CD14-positive monocyte (primary cell): ENCODE results near the gene RHOBTB1. TPM values are rescaled to one million over a fixed set of nuclear protein-coding genes. Genes with fewer than 3 reads are reported as not detected.

Source experiments
- DNase-seq, 3 donors: peaks; one replicate each; pipeline ENCODE4 v3.0.0-alpha.2; 2011 to 2022
- H2AFZ ChIP-seq: 2 replicates; pipeline ENCODE4 v1.6.0; 2012; ENCODE audit warnings: mild to moderate bottlenecking, low read depth, low read length, inconsistent platforms; ENCODE audit not compliant: insufficient read depth, poor library complexity, severe bottlenecking
- H3K27ac ChIP-seq, 2 donors: 1 replicate in 1 of 2; 2 replicates in 1 of 2; pipeline ENCODE4 v1.5.1; 2012 to 2013; ENCODE audit warnings: low read length in 2 of 2, control low read depth in 1 of 2, inconsistent platforms in 1 of 2, low read depth in 1 of 2, mild to moderate bottlenecking in 1 of 2
- H3K27me3 ChIP-seq, 2 donors: one replicate each; pipeline versions ENCODE4 v1.6.0 to v1.6.1; 2011 to 2013; ENCODE audit warnings: low read length in 2 of 2; ENCODE audit not compliant: control insufficient read depth in 2 of 2, insufficient read depth in 2 of 2
- H3K36me3 ChIP-seq, 2 donors: replicated peaks in 1 of 2; 1 replicate in 1 of 2; 2 replicates in 1 of 2; pipeline versions ENCODE4 v1.5.1 to v1.6.1; 2012 to 2013; ENCODE audit warnings: low read length in 2 of 2, control low read depth in 1 of 2, inconsistent platforms in 1 of 2, mild to moderate bottlenecking in 1 of 2; ENCODE audit not compliant: insufficient read depth in 2 of 2, control insufficient read depth in 1 of 2
- H3K4me1 ChIP-seq, 2 donors: 1 replicate in 1 of 2; 2 replicates in 1 of 2; pipeline versions ENCODE4 v1.5.1 to v1.6.1; 2012 to 2013; ENCODE audit warnings: low read length in 2 of 2, control low read depth in 1 of 2, inconsistent platforms in 1 of 2, mild to moderate bottlenecking in 1 of 2, moderate library complexity in 1 of 2; ENCODE audit not compliant: insufficient read depth in 2 of 2, control insufficient read depth in 1 of 2
- H3K4me2 ChIP-seq: replicated peaks from 2 replicates; pipeline ENCODE3; 2012; ENCODE audit warnings: low read length, moderate library complexity, mild to moderate bottlenecking; ENCODE audit not compliant: poor library complexity, severe bottlenecking; ENCODE audit errors: extremely low read depth
- H3K4me3 ChIP-seq, 3 experiments: fragments of 200-600 bp in 1 of 3; sonication (generic) in 1 of 3; replicated peaks in 1 of 3; 1 replicate in 2 of 3; 2 replicates in 1 of 3; pipeline ENCODE4 v1.5.1; 2011 to 2013; ENCODE audit warnings: low read length in 3 of 3, mild to moderate bottlenecking in 3 of 3, control low read depth in 2 of 3, low read depth in 2 of 3, inconsistent platforms in 1 of 3, moderate library complexity in 1 of 3
- H3K79me2 ChIP-seq: 2 replicates; pipeline ENCODE4 v1.6.0; 2012; ENCODE audit warnings: mild to moderate bottlenecking, control low read depth, inconsistent platforms, low read length, moderate library complexity; ENCODE audit not compliant: insufficient read depth
- H3K9ac ChIP-seq: 2 replicates; pipeline ENCODE4 v1.6.0; 2017; ENCODE audit warnings: low read length, mild to moderate bottlenecking; ENCODE audit not compliant: insufficient read depth, poor library complexity, severe bottlenecking
- H3K9me3 ChIP-seq, 2 donors: replicated peaks in 1 of 2; 1 replicate in 1 of 2; 2 replicates in 1 of 2; pipeline versions ENCODE4 v1.5.1 to v1.6.1; 2012 to 2013; ENCODE audit warnings: low read length in 2 of 2, control low read depth in 1 of 2; ENCODE audit not compliant: control insufficient read depth in 1 of 2, insufficient read depth in 1 of 2
- H4K20me1 ChIP-seq: 2 replicates; pipeline ENCODE4 v1.6.0; 2012; ENCODE audit warnings: mild to moderate bottlenecking, low read length, control low read depth, moderate library complexity; ENCODE audit not compliant: insufficient read depth
- H3K27ac Mint-ChIP-seq, 7 donors: one replicate each; pipeline ENCODE4 v1.8.0; 2020; ENCODE audit warnings: mild to moderate bottlenecking in 7 of 7, mixed read lengths in 7 of 7, moderate library complexity in 6 of 7, inconsistent platforms in 2 of 7
- H3K27me3 Mint-ChIP-seq, 3 donors: one replicate each; pipeline ENCODE4 v1.8.0; 2021 to 2022; ENCODE audit warnings: low read depth in 3 of 3, mild to moderate bottlenecking in 3 of 3, mixed read lengths in 3 of 3, moderate library complexity in 3 of 3, inconsistent platforms in 1 of 3
- H3K36me3 Mint-ChIP-seq, 2 donors: one replicate each; pipeline ENCODE4 v1.8.0; 2020; ENCODE audit warnings: mixed read lengths in 2 of 2, inconsistent platforms in 1 of 2, mild to moderate bottlenecking in 1 of 2
- H3K4me1 Mint-ChIP-seq: one replicate; pipeline ENCODE4 v1.8.0; 2020; ENCODE audit warnings: mild to moderate bottlenecking, mixed read lengths
- H3K4me3 Mint-ChIP-seq, 2 donors: one replicate each; pipeline ENCODE4 v1.8.0; 2020; ENCODE audit warnings: mild to moderate bottlenecking in 2 of 2, mixed read lengths in 2 of 2, moderate library complexity in 1 of 2
- H3K9me3 Mint-ChIP-seq, 7 donors: one replicate each; pipeline ENCODE4 v1.8.0; 2020 to 2022; ENCODE audit warnings: mixed read lengths in 7 of 7, mild to moderate bottlenecking in 6 of 7, moderate library complexity in 6 of 7, inconsistent platforms in 2 of 7
- WGBS: methylation state at CpG from one replicate; pipeline ENCODE4 v1.1.5; 2013; ENCODE audit warnings: missing lambda C conversion rate; ENCODE audit not compliant: insufficient coverage; 5-methylcytosine and 5-hydroxymethylcytosine counted together
- intact Hi-C, 2 donors: fragments of 100-400 bp; cut with micrococcal nuclease; formaldehyde crosslinking; loops; one replicate each; pipeline versions ENCODE4 v1.15.0 to v1.15.1; 2023
- polyA plus RNA-seq, 3 donors: library from polyadenylated mRNA; depleted of rRNA in 1 of 3; unstranded in 2 of 3; stranded (reverse) in 1 of 3; fragments of 300-500 nt in 2 of 3; fragments of >200 nt in 1 of 3; fragmentation: Illumina TruSeq in 2 of 3; gene quantifications; 1 replicate in 2 of 3; 2 replicates in 1 of 3; pipeline ENCODE4 v1.2.3, GENCODE V29; 2012 to 2021
- TF ChIP-seq, protein P1 (sequence below): fragments of 200-600 bp; IDR thresholded peaks from one replicate; pipeline ENCODE4 v1.8.0; 2022; ENCODE audit warnings: antibody characterized with exemption, mild to moderate bottlenecking

RHOBTB1 gene
- polyA plus RNA-seq, 3 donors, result 0.41 to 0.96 (median 0.62) TPM

DNA sequence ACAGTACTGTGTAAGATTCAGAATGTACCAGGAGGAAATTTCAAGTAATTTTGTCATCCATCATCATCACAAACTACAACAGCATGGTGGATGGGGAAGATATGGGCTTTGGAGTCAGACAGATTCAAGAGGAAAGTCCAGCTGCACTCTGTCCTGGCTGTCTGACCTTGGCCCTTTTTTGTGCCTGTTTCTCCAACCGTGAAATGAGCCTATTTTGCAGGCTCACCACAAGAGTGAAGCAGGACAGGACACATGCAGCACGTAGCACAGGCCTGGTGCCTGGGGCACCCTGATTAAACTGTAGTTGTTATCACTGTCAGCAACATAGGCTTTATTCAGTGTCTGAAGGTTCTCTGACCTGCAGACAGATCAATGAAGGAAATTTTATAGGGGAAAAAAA lies 37.6 kb downstream of the RHOBTB1 start:
- peaks cover 14% of the 10 kb centered on the region for H3K4me1 Mint-ChIP-seq
- H3K4me3 Mint-ChIP-seq, result no peak overlapping the region
- peaks cover 2 to 10% of the 10 kb centered on the region in 2 donors for H3K36me3 Mint-ChIP-seq
- intact Hi-C loops, result no loop called here
- Histone ChIP-seq H4K20me1 (no peaks in the 10 kb centered on the region), H3K27me3 (no peaks in the 10 kb centered on the region), H3K4me2 (no peak overlapping the region), H3K36me3 (no peaks in the 10 kb centered on the region), H3K9ac (no peak overlapping the region), H2AFZ (no peak overlapping the region), H3K4me1 (peaks cover 3 to 8% of the 10 kb centered on the region in 2 donors), H3K79me2 (no peaks in the 10 kb centered on the region), H3K4me3 (no peak overlapping the region), H3K9me3 (peaks cover 0 to 8% of the 10 kb centered on the region in 2 donors), H3K27ac (no peak overlapping the region)
- peaks cover 5 to 14% (median 7%) of the 10 kb centered on the region in 7 donors for H3K9me3 Mint-ChIP-seq
- no peaks in the 10 kb centered on the region for H3K27me3 Mint-ChIP-seq
- TF ChIP-seq, protein P1, sequence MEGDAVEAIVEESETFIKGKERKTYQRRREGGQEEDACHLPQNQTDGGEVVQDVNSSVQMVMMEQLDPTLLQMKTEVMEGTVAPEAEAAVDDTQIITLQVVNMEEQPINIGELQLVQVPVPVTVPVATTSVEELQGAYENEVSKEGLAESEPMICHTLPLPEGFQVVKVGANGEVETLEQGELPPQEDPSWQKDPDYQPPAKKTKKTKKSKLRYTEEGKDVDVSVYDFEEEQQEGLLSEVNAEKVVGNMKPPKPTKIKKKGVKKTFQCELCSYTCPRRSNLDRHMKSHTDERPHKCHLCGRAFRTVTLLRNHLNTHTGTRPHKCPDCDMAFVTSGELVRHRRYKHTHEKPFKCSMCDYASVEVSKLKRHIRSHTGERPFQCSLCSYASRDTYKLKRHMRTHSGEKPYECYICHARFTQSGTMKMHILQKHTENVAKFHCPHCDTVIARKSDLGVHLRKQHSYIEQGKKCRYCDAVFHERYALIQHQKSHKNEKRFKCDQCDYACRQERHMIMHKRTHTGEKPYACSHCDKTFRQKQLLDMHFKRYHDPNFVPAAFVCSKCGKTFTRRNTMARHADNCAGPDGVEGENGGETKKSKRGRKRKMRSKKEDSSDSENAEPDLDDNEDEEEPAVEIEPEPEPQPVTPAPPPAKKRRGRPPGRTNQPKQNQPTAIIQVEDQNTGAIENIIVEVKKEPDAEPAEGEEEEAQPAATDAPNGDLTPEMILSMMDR, result no peak
- 100% methylated on average over 2 of the region's 2 CpGs for WGBS
- no peak overlapping the region for H3K27ac Mint-ChIP-seq
- DNase-seq, result no peak

DNA sequence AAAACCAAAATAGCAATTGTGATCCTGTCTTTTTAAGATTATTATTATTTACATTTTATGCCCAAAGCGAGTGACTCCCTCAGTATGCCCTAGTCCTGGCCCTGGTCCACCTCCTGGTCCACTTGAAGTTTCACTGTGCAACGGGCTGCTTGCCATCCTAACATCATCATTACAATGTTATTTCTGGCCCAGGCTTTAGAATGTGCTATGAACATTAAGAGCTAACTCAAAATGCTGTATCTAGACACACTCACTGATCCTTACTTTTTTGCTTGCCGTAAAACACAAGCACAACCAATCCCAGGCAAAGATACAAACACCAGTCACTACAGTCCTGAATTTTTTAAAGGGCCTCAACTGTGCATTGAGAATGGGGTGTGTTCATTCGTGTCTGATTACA lies 38.4 kb downstream of the RHOBTB1 start:
- DNase-seq, result no peak
- Histone ChIP-seq H3K27ac (no peak overlapping the region), H3K4me3 (no peak overlapping the region), H2AFZ (no peak overlapping the region), H3K36me3 (no peaks in the 10 kb centered on the region), H3K9me3 (peaks cover 0 to 8% of the 10 kb centered on the region in 2 donors), H3K4me1 (peaks cover 0 to 4% of the 10 kb centered on the region in 2 donors), H3K79me2 (no peaks in the 10 kb centered on the region), H4K20me1 (no peaks in the 10 kb centered on the region), H3K9ac (no peak overlapping the region), H3K27me3 (no peaks in the 10 kb centered on the region), H3K4me2 (no peak overlapping the region)
- intact Hi-C loops, result no loop called here
- Mint-ChIP-seq H3K36me3 (peaks cover 2 to 10% of the 10 kb centered on the region in 2 donors), H3K4me3 (no peak overlapping the region), H3K27ac (no peak overlapping the region), H3K9me3 (peaks cover 5 to 14% (median 7%) of the 10 kb centered on the region in 7 donors), H3K4me1 (peaks cover 6% of the 10 kb centered on the region), H3K27me3 (no peaks in the 10 kb centered on the region)
- whole genome bisulfite sequencing, result 97% methylated on average over 2 of the region's 4 CpGs
- TF ChIP-seq, protein P1, result no peak
